ENCODE measurements around the gene BRIP1. TPM values are rescaled to one million over a fixed set of nuclear protein-coding genes. Genes with fewer than 3 reads are reported as not detected.

BRIP1 gene
- total RNA-seq, 1 experiment from 2014 or later, result 13.8 TPM

DNA sequence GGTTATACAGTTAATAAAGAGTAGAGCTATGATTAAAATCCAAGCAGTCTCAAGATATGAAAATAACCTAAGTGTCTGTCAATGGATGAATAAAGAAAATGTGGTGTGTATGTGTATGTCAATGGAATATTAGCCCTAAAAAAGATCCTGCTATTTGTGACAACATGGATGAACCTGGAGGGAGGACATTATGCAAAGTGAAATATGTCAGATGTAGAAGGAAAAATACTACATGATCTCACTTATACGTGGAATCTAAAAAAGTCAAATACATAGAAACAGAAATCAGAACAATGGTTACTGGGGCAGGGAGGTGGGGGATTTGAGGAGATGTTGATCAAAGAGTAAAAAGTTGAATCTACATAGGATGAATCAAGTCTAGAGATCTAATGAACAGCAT is 20.4 kb downstream of the BRIP1 start:
- POLR2A ChIA-PET, result no interaction called here
- H3K27ac Mint-ChIP-seq, result no peak overlapping the region
- no peak overlapping the region for H3K4me3 Mint-ChIP-seq
- CTCF ChIA-PET, result interaction anchor here (0.8 kb wide), 1 partner anchor 207 kb away, joined by 3 read pairs; no protein-coding TSS in a partner anchor
- DNase-seq (ENCODE audit: low spot score), result no peak
- no peaks in the 10 kb centered on the region for H3K4me1 Mint-ChIP-seq
- no peaks in the 10 kb centered on the region for H3K9me3 Mint-ChIP-seq
- H3K36me3 Mint-ChIP-seq, result peaks cover 42% of the 10 kb centered on the region
- no peak for ATAC-seq
- H3K27me3 Mint-ChIP-seq (ENCODE audit: low read depth), result no peaks in the 10 kb centered on the region
- TF ChIP-seq, protein P1, sequence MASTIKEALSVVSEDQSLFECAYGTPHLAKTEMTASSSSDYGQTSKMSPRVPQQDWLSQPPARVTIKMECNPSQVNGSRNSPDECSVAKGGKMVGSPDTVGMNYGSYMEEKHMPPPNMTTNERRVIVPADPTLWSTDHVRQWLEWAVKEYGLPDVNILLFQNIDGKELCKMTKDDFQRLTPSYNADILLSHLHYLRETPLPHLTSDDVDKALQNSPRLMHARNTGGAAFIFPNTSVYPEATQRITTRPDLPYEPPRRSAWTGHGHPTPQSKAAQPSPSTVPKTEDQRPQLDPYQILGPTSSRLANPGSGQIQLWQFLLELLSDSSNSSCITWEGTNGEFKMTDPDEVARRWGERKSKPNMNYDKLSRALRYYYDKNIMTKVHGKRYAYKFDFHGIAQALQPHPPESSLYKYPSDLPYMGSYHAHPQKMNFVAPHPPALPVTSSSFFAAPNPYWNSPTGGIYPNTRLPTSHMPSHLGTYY (CRISPR knock-in tag; IDR thresholded peaks at IDR 0.05), result no peak
- TF ChIP-seq, protein P2, sequence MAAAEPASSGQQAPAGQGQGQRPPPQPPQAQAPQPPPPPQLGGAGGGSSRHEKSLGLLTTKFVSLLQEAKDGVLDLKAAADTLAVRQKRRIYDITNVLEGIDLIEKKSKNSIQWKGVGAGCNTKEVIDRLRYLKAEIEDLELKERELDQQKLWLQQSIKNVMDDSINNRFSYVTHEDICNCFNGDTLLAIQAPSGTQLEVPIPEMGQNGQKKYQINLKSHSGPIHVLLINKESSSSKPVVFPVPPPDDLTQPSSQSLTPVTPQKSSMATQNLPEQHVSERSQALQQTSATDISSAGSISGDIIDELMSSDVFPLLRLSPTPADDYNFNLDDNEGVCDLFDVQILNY (CRISPR knock-in tag; IDR thresholded peaks at IDR 0.05), result no peak
- TF ChIP-seq, protein P3, sequence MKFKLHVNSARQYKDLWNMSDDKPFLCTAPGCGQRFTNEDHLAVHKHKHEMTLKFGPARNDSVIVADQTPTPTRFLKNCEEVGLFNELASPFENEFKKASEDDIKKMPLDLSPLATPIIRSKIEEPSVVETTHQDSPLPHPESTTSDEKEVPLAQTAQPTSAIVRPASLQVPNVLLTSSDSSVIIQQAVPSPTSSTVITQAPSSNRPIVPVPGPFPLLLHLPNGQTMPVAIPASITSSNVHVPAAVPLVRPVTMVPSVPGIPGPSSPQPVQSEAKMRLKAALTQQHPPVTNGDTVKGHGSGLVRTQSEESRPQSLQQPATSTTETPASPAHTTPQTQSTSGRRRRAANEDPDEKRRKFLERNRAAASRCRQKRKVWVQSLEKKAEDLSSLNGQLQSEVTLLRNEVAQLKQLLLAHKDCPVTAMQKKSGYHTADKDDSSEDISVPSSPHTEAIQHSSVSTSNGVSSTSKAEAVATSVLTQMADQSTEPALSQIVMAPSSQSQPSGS (CRISPR knock-in tag; IDR thresholded peaks at IDR 0.05; ENCODE audit: borderline replicate concordance, low read depth), result no peak
- TF ChIP-seq GABPB1 (CRISPR knock-in tag; IDR thresholded peaks at IDR 0.05), result no peak
- TF ChIP-seq, protein P4, sequence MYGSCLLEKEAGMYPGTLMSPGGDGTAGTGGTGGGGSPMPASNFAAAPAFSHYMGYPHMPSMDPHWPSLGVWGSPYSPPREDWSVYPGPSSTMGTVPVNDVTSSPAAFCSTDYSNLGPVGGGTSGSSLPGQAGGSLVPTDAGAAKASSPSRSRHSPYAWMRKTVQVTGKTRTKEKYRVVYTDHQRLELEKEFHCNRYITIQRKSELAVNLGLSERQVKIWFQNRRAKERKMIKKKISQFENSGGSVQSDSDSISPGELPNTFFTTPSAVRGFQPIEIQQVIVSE (CRISPR knock-in tag; IDR thresholded peaks at IDR 0.05; ENCODE audit: borderline replicate concordance), result no peak
- TF ChIP-seq, protein P5, sequence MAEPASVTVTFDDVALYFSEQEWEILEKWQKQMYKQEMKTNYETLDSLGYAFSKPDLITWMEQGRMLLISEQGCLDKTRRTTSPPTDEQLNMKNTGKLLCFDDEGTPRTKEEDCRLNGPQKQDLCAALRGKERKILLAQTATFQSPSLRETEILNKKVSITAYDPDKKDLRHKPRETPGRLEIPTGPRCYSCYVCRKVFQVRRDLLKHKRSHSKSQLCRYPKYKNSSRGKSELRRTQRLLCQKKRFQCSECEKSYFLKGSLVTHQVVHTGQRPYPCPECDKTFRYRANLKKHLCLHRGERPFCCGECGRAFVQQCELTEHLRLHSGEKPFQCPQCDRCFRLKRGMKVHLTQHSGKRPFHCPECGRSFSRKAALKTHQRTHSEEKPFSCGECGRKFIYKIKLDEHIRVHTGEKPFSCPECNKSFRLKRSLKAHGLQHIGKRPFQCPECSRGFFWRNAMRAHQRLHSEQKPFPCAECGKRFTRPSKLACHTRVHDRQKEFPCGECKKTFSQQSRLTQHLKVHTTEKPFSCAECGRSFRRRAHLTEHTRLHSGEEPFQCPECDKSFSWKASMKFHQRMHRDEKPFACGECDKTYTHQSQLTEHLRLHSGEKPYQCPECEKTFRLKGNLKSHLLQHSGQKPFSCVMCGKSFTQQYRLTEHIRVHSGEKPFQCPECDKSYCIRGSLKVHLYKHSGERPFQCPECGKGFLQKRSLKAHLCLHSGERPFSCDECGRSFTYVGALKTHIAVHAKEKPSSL (CRISPR knock-in tag; conservative IDR thresholded peaks at IDR 0.05), result no peak
- TF ChIP-seq FOXJ3 (CRISPR knock-in tag; IDR thresholded peaks at IDR 0.05; ENCODE audit: borderline replicate concordance), result no peak

DNA sequence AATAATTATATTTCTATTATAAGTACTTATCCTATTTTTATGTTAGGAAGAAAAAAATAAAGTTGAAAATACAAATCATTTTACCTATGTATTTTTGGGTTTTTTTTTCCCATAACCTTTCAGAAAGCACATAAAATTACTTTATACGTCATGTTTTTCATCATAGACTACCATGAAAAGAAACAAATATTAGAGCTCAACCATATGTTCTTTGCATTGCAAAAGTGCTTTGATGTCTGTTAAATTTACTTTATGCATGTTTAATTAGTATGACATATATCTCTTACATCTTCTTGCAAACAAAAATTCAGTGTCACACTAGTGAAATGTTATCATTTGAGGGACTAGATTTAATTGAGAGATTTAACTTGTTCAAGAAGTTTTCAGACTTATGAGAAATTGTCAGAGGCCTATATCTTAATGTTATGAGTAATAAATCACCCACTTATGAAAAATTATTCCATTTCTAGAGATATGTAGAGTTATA is 24.0 kb downstream of the BRIP1 start:
- ChIA-PET POLR2A (no interaction called here), CTCF (interaction anchor here (0.7 to 1.1 kb wide), 1 partner anchor 270 kb away, joined by 3 to 8 read pairs; no protein-coding TSS in a partner anchor)
- Mint-ChIP-seq H3K27me3 (ENCODE audit: low read depth) (no peaks in the 10 kb centered on the region), H3K9me3 (no peaks in the 10 kb centered on the region), H3K27ac (no peak overlapping the region), H3K36me3 (peaks cover 18% of the 10 kb centered on the region), H3K4me3 (no peak overlapping the region), H3K4me1 (no peaks in the 10 kb centered on the region)
- ATAC-seq, result no peak
- TF ChIP-seq ZNF138 (CRISPR knock-in tag; conservative IDR thresholded peaks at IDR 0.05), result no peak
- TF ChIP-seq, protein P6, sequence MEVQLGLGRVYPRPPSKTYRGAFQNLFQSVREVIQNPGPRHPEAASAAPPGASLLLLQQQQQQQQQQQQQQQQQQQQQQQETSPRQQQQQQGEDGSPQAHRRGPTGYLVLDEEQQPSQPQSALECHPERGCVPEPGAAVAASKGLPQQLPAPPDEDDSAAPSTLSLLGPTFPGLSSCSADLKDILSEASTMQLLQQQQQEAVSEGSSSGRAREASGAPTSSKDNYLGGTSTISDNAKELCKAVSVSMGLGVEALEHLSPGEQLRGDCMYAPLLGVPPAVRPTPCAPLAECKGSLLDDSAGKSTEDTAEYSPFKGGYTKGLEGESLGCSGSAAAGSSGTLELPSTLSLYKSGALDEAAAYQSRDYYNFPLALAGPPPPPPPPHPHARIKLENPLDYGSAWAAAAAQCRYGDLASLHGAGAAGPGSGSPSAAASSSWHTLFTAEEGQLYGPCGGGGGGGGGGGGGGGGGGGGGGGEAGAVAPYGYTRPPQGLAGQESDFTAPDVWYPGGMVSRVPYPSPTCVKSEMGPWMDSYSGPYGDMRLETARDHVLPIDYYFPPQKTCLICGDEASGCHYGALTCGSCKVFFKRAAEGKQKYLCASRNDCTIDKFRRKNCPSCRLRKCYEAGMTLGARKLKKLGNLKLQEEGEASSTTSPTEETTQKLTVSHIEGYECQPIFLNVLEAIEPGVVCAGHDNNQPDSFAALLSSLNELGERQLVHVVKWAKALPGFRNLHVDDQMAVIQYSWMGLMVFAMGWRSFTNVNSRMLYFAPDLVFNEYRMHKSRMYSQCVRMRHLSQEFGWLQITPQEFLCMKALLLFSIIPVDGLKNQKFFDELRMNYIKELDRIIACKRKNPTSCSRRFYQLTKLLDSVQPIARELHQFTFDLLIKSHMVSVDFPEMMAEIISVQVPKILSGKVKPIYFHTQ (CRISPR knock-in tag; IDR thresholded peaks at IDR 0.05), result no peak
- TF ChIP-seq, protein P7, sequence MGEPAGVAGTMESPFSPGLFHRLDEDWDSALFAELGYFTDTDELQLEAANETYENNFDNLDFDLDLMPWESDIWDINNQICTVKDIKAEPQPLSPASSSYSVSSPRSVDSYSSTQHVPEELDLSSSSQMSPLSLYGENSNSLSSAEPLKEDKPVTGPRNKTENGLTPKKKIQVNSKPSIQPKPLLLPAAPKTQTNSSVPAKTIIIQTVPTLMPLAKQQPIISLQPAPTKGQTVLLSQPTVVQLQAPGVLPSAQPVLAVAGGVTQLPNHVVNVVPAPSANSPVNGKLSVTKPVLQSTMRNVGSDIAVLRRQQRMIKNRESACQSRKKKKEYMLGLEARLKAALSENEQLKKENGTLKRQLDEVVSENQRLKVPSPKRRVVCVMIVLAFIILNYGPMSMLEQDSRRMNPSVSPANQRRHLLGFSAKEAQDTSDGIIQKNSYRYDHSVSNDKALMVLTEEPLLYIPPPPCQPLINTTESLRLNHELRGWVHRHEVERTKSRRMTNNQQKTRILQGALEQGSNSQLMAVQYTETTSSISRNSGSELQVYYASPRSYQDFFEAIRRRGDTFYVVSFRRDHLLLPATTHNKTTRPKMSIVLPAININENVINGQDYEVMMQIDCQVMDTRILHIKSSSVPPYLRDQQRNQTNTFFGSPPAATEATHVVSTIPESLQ (CRISPR knock-in tag; IDR thresholded peaks at IDR 0.05), result no peak
- TF ChIP-seq, protein P8, sequence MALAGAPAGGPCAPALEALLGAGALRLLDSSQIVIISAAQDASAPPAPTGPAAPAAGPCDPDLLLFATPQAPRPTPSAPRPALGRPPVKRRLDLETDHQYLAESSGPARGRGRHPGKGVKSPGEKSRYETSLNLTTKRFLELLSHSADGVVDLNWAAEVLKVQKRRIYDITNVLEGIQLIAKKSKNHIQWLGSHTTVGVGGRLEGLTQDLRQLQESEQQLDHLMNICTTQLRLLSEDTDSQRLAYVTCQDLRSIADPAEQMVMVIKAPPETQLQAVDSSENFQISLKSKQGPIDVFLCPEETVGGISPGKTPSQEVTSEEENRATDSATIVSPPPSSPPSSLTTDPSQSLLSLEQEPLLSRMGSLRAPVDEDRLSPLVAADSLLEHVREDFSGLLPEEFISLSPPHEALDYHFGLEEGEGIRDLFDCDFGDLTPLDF (CRISPR knock-in tag; IDR thresholded peaks at IDR 0.05), result no peak
- TF ChIP-seq, protein P9, sequence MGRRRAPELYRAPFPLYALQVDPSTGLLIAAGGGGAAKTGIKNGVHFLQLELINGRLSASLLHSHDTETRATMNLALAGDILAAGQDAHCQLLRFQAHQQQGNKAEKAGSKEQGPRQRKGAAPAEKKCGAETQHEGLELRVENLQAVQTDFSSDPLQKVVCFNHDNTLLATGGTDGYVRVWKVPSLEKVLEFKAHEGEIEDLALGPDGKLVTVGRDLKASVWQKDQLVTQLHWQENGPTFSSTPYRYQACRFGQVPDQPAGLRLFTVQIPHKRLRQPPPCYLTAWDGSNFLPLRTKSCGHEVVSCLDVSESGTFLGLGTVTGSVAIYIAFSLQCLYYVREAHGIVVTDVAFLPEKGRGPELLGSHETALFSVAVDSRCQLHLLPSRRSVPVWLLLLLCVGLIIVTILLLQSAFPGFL (CRISPR knock-in tag; IDR thresholded peaks at IDR 0.05; ENCODE audit: borderline replicate concordance), result no peak
- TF ChIP-seq, protein P10, sequence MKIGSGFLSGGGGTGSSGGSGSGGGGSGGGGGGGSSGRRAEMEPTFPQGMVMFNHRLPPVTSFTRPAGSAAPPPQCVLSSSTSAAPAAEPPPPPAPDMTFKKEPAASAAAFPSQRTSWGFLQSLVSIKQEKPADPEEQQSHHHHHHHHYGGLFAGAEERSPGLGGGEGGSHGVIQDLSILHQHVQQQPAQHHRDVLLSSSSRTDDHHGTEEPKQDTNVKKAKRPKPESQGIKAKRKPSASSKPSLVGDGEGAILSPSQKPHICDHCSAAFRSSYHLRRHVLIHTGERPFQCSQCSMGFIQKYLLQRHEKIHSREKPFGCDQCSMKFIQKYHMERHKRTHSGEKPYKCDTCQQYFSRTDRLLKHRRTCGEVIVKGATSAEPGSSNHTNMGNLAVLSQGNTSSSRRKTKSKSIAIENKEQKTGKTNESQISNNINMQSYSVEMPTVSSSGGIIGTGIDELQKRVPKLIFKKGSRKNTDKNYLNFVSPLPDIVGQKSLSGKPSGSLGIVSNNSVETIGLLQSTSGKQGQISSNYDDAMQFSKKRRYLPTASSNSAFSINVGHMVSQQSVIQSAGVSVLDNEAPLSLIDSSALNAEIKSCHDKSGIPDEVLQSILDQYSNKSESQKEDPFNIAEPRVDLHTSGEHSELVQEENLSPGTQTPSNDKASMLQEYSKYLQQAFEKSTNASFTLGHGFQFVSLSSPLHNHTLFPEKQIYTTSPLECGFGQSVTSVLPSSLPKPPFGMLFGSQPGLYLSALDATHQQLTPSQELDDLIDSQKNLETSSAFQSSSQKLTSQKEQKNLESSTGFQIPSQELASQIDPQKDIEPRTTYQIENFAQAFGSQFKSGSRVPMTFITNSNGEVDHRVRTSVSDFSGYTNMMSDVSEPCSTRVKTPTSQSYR (CRISPR knock-in tag; IDR thresholded peaks at IDR 0.05), result no peak
- TF ChIP-seq NR3C1 (CRISPR knock-in tag; conservative IDR thresholded peaks at IDR 0.05; ENCODE audit: low read depth), result no peak
- no peak for TF ChIP-seq PRRX2 (CRISPR knock-in tag; IDR thresholded peaks at IDR 0.05)
- TF ChIP-seq, protein P4 (CRISPR knock-in tag; IDR thresholded peaks at IDR 0.05; ENCODE audit: borderline replicate concordance), result no peak
- no peak for DNase-seq (ENCODE audit: low spot score)
